ENCODE results near the gene ATP9A.

GRCh38 chr20:51659491-51660050, 108.6 kb downstream of the ATP9A start:
- no peak for TF ChIP-seq CTCF (IDR thresholded peaks at IDR 0.05; ENCODE audit: low read depth, low read length, poor library complexity, severe bottlenecking)
- no peak for TF ChIP-seq EZH2phosphoT487 (IDR thresholded peaks at IDR 0.05; ENCODE audit: borderline replicate concordance, low read length)

Measured in DOHH2 (cell line).